Islet precursor cell (in vitro differentiated cells): ENCODE measurements around the gene ZNF385A.
A peak's percentile ranks its signal among the peaks of the same experiment; 100 is the strongest.

Source experiments
- DNase-seq: peaks from one replicate; pipeline ENCODE4 v3.0.0-alpha.2; 2018

ZNF385A gene

DNA sequence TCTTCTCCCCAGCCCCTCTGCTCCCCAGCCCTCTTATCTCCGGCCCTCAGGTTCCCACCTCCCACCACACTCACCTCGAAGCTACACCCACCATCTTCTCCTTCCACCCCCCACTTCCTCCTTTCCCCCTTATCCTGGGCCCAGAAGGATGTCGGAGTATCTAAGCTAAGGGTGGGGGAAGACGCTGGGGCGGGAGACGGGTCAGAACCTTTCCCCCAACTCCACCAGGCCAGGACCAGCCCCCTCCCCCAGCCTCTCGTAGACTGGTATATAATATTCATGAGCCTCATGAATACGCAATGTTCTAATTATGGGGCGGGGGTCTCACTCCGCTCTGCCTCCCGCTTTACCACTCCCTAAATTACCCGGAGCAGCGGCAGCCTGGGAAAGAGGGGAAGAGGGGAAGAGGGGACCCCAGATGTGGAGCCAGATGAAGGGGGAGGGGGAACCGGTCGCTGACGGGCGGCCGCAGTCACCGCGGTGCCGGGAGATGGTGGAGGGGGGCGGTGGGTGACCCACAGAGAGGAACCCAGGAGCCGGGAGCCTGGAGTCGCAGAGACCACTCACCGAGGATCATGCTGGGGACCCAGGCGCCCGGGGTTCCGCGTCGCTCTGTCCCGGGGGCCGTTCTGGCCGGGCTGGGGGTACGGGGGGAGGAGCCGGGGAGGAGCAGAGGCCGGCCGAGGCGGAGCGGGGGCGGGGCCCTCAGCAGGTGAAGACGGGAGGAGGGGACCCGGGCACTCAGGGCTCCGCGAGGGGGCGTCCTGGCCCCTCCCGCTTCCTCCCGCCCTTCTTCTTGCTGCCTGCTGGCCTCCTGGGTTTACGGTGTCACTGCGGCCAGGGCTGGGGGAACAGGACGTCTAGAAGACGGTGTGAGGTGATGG, 6.4 kb upstream of the ZNF385A start:
- DNase-seq = peak; percentile 93

DNA sequence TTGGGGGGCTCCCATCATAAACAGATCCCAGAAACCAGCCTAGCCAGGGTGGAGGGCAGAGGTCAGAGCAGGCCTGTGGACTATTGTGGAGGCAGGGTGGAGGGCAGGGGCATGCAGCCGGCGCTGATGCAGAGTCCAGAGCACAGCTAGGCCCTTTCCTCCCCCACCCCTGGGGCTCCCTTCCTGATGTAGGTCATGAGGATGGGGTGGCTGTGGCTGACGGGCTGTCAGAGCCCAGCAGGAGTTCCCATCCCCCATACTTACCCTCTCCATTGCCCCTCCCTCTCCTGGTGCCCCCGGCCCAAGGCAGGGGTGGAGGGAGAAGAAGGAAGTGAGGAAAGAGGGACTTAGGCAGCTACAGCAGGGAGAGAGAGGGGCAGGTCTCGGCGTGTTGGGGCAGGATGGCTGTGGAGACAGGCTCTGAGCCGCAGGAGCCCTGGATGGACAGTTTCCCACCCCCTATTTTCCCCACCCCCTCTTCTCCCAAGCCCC, 5.7 kb upstream of the ZNF385A start:
- peak; percentile 82 for DNase-seq

DNA sequence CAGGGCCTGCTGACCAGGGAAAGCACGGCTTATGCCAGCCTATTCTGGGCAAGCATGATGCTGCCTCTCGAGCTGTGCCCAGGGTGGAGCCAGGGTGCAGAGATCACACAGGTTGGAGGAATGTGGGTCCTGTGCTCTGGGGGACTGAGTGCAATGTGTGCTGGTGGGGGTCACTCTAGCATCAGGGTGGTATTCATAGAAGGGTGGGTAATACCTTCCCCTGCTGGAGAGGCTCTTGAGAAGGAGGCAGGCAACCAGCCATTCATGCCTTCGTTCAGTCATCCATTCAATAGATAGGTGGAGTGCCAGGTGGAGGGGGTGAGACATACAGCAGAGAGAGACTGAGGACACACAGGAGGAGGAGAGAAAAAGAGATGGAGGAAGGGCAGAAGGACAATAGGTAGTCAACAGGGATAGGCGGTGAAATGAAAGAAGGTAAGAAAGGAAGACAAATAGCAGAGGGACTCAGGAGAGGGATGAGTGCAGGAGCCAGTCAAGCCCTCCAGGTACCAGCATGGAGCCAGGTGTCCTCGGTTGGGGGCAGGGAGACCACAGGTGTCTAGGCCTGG, 5.2 kb upstream of the ZNF385A start:
- DNase-seq = no peak

DNA sequence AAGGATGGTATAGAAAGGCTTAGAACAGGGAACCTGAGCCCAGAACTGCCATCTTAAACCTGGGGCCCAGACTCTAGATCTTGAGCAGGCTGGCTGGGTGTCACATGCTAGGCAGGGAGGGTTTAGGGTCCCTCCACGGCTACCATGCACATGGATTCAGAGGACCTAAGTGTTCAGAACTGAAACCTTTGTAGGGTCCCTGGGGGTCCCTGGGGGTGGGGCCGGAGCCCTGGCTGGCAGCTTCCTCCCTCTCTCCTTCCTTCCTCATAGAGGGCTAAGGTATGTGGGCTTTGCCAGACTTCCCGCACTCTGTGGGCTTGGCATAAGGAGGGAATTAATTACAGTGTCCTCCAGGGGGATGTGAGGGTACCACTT, 4.6 kb upstream of the ZNF385A start:
- no peak for DNase-seq

DNA sequence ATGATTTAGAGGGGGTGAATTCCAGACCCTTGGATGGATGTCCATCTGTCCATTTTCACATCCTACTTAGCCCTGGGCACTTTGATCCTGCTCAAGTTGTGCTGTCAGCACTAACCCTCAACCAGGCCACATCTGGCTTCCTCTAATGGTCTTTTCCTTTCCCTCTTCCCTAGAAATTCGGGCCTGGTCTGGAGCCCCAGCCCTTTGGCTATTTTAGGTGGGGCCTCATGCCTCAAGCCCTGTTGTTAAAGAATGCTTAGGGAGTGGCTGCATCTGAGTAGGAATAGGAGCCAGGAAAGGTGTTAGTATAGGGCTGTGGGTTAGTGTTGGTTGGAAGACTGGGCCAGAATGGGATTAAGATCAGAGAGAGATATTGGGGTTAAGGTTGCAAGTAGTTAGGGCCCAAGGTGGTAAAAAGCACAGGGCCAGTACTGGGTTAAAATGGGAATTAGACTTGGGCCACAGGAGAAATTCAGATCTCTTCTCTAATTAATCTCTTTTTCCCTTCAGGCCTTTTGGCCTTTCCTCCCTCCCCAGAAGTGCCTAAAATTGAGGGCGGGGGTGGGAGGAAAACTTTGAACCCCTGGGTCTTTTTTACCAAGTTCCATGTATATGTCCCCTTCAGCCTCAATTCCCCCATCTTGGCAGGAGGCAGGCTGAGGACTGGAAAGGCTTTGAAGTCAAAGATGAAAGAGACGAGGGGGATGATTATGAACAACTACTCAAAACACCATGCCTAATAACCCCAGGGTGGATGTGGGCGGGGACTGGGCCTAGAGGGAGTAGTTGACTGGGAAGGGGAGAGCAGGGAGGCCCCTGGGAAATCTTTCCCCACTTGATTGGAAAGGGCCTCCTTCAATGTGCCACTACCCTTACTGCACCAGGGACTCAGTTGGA, 4.0 kb upstream of the ZNF385A start:
- peak; percentile 92 for DNase-seq

DNA sequence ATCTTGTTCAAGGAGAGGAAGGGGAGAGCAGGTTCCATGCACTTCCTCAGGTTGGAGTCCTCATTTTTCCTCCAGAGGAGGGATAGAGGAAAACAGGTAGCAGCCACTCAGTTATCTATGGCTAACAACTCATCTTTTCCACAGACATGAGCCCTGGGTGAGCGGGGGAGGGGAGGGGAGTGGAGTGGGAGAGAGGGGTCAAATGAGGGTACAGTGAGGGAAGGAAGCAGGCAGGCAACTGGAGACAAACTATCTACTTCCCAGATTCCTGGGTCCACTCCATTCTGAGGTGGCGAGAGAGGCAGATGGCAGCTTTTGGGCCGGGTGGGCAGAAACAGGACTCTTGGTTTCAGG, 2.6 kb upstream of the ZNF385A start:
- DNase-seq = no peak

DNA sequence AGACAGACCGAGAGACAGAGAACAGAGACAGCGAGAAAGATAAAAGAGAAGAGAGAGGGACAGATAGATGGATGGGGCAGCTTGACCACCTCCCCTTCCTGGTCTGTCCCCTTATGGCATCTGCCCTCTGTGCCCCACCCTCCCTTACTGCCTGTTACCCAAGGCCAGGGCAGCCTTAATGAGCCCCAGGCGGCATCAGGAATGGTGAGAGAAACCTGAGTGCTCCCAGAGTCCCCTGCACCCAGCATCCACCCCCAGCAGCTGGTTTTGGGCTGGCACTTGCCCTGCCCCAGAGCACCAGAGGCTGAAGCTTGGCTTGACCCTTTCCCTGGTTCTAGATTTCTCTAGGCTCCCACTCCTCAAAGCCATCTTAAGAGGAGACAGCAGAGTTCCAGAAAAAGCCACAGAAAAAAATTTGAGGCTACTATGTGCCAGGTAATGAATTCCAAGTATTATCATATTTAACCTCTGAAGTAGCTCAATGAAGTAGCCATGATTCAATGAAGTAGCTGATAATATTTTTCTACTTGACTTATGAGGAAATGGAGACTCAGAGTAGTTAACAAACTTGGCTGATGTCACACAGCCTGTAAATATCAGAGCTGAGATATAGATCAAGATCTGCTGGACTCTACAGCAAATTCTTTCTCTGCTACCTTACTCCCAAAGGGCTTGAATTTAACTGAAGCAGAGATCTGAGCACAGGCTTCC, 2.0 kb upstream of the ZNF385A start:
- DNase-seq = no peak

DNA sequence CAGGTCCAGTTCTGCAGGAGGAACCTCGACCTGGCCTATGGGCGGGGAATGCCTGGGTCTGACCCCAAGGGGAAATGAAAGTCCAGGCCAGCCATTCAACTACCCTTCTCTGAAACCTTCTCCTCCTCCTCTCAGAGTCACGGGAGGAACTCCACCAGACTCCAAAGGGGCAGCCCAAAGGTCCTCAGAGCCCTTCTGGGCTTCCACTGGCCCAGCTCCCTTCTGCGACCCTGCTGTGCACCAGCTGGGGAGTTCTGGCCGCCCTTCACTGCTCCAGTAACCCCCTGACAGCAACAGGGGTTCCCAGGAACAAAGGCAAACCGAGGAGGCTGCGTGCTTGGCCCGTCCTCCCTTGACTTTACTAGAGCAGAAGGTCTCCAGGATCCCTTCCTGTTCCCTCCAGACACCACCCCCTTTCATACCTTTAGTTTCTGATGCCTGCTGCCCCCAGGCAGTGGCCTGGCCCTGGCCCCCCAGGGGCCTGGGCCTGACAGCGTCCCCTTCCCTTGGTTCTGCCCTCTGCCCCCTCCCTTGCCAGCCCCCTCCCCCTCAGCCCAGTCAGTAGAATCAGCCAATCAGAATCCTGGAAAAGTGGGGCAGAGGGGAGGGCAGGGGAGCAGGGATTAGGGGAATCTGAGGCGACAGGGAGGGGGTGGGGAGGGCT, 850 bp upstream of the ZNF385A start:
- DNase-seq = no peak

DNA sequence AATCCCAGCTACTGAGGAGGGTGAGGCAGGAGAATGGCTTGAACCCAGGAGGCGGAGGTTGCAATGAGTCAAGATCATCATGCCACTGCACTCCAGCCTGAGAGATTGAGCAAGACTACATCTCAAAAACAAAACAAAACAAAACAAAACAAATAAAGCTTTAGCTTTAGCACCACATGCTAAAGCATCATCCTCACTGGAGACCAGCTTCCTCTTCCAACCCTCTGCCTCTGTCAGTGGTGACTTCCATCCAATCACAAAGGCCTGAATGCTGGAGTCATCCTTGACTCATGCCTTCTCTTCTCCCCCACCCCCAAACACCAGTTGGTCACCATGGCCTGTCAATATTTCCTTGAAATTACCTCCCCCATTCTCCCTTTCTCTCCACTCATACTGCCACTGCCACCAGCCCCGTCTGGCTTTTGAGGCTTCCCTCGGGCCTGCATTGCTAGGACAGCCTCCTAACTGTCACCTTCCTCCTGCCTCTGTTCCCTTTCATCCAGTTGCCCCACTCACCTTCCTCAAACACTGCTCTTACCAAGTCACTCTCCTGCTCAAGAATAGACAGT, 1.4 kb downstream of the ZNF385A start:
- no peak for DNase-seq

DNA sequence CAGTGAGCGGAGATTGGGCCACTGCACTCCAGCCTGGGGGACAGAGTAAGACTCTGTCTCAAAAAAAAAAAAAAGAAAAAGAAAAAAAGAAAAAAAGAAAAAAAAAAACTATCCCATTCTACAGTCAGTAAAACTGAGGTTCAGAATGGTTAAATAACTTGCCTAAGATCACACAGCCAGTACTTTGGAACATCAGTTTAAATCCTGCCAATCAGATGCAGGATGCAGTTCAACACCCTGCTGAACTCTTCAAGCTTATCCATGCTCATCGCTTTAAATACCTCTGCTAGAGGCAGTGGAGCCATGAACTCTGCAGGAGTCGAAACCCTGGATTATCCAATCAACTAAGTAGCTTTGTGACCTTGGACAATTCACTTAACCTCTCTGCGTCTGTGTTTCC, 3.4 kb downstream of the ZNF385A start:
- DNase-seq = no peak

DNA sequence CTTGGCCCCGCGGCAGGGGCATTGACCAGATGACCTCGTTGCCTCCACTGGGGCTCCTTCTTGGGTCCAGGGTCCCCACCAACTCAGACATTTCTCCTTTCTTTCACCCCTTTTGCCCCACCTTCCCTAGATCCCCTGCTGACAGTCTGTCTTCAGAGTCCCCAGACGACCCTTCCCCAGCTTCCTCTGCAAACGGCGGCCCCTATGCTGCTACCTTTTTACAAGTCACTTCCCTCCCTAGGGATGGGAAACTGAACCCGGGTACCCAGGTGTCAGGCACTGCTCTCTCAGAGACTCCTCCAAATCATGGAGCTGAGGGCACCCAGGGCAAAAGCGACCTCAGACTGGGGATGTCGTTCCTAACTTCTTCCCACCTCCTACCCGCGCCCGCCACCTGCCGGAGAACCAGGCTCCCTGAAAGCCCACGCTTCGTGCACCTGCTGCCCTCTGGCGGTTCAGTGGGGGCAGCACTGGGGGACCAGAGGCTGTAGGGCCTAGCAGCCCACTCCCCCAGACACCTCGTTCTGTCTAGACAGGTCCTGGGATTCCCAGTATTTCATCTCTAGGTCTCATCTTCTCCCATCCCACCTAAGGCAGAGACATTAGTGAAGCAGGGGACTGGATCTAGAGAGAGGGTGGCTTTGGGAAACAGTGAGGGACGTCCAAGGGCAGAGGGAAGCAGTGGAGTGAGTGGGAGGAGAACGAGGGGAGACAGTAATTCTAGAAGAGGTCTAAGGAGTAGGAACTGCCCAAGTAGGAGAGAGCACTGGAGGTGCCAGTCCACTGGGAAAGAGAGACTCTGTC, 4.9 kb downstream of the ZNF385A start:
- DNase-seq = peak; percentile 98

DNA sequence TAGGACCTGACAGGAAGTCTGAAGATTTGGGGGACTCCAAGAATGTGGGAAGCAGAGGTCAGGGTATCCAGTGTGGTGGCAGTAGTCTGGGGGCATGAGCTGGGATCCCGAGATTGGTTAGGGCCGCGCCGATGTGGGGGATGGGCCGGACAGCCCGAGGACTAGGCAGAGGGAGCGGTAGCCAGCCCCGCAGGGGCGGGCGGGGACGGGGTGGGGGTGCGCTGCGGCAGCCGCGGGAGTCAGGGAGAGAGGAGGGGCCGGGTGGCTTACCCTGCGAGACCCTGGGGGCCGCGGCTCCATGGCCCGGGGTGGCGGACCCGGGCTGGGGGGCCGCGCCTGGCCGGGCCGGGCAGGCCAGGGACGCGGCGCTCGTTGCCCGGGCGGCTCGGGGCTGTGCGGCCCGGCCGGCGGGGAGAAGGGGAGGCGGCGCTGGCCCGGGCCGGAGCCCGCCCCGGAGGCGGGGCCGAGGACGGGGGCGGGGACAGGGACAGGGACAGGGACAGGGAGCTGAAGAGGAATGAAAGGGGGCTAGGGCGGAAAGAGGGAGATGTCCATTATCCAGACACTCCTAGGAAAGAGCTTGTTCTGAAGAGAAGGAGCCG, 5.6 kb downstream of the ZNF385A start:
- peak; percentile 94 for DNase-seq

DNA sequence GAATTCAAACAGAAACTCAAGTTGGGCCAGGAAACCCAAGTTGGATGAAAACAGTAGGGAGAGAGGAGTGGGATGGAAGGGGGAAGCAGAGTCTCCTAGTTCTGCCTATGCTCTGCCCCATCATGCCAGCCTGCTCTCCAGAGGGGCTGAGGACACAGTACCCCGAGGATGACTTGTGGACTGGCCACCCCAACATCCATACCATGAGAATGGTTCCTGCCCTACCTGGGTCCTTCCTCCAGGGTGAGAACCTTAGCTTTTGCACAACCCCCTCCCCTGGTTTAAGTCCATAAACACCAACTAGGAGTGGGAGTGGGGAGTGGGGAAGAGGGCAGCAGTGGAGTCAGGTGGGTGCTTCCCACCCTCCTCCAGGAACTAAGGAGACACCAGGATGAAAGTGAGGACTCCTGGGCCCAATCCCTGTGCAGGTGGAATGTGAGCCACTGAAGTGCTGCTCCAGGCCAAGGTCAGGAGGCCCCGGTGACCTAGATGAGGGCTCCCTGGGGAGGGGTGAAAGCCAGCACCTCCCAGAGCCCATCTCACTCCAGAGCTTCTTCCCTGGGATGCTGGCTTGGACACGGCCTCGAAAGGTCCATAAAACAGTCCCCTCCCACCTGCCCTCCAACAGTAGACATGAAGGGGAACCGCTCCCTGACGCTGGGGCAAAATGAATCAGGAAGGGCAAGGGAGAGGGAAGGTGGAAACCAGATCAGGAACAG, 6.6 kb downstream of the ZNF385A start:
- no peak for DNase-seq

DNA sequence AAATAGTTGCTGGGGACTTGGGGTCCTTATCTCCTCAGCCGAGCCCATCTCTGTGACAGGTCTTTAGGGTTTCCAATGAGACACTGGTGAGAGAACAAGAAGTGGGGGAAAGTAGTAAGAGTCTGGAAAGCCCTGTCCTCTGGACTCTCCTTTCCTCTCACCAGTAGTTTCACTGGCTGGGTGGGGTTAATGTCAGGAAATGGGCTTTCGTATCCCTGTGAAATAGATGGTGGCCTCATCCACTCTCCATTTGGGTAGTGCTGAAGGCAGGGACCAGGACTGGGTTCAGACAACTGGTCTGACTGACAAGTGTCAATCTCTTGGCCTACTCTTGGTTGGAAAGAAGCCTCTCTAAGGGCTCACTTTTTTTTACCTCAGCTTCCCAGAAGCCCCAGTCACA, 7.5 kb downstream of the ZNF385A start:
- DNase-seq = no peak

DNA sequence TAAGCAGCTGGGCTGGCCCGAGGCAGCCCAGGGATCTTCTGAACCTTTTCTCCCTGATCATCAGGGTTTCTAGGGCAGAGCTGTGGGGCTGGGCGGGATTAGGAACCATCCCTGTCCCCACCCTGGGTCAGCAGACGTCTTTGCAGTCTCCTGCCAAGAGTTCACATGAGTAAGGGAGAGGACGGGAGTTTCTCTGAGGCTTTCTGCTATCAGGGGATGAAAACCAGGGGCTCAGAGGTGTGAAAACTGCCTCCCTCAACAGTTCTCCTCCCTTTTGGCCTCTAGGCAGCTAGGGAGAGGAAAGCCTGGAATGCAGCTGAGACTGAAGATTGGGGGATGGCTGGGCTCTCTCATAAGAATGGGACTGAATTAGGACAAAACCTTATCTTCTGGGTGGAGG, 7.9 kb downstream of the ZNF385A start:
- no peak for DNase-seq

DNA sequence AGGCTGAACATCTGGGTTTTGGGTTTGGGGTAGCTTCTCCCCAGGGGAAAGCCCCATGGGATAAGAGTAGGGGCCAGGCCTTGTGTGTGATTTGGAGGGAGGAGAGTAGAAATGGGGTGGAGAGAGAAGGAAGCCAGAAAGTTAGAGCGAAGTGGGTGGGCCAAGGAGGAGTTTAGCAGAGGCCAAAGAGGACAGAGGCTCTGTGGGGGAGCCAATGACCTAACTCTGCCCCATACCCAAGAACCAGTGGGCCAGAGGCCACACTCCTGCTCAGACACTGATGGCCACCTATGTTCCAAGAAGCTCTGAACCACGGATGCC, 9.3 kb downstream of the ZNF385A start:
- DNase-seq = no peak

DNA sequence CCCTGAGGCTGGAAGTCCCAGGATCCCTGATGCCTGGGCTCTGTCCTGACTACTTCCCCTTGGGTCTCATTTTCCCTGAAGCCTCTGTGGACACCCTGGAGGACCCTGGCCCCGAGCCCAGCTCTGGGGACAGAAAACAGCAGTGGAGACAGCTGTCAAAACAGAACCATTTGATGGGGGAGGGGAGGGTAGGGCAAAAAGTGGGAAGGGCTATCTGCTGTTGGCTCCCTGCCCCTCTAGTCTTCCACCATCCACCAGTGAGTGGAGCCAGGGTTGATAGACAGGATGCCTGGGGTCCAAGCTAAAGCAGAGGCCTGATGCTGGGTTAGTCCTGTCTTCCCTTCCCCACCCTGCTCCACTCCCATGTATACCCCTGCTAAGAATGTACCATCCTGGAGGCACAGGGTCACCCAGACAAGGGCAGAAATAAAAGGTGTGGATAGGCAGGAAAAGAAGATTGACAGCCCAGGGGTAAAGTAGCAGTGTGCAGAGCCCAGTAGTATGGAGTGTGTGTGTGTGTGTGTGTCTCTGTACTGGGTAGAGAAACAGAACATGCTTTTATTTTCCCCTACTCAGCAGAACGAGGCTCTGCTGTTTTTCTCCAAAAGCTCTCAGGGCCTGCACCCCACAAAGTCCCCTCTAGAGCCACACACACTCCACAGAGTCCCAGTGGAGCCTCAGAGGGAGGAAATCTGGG, 9.8 kb downstream of the ZNF385A start:
- DNase-seq = no peak

DNA sequence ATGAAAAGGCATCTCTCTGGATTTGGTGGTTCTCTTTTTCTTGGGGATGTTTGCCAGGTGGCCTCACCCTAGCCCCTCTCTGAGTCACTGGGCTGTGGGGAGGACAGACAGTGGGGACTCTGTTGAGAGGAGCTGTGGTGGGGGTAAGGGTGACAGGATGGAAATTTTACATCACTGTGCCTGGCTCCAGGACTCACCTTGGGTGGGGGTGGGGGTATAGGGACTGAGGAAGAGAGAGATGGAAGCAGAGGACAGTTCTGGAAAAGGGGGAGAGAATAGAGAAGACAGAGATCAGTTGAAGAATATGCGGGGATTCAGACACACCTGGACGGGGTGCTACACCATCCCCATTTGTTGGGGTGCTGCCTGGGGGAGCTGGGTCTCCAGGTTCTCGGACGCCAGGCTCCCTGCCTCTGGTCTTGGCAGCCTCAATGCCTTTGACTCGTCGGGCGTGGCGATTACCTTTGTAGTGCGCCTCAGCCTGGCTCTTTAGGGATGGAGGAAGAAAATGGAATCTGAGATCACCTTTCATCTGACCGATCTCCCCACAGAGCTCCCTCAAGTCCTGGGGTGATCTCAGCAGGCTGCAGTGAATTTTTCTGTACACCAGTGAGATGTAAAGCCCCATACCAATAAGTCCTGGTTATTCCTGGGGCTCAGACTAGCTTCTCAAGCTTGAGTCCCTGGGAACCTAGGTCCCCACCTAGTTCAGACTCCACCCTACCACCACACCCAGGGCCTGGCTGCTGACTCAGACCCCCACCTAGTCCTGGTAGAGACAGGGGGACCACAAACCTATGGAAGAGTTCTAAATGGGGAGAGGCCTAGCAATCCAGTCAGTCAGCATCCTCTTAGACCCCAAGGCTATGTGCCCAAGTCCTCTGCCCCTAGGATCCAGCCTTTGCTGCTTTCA, 10.6 kb downstream of the ZNF385A start:
- no peak for DNase-seq
